ENCODE data around the gene POU2F2.

POU2F2 gene

DNA sequence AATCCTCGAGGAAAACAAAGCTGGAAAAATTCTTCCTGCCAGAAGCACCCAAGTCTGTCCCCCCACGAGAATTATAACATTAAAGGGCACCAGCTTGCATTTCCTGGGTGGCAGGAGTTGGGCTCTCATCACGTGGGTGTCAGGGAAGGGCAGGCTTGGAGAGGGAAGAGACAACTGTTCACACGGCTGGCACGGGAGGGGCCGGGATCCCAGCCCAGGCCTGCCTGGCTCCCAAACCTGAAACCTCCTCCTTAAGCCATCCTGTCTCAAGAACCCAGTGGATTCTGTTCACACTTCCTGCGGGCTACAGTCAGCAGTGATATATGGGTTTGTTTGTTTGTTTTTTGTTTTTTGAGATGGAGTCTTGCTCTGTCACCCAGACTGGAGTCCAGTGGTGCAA lies 74.4 kb downstream of the POU2F2 start:
- no peaks in the 10 kb centered on the region for H3K4me1 ChIP-seq (ENCODE audit: control insufficient read depth in 1 of 2, insufficient read depth in 1 of 2, low read depth in 1 of 2, low read length in 1 of 2)
- no peaks in the 10 kb centered on the region for H3K9me3 ChIP-seq
- H3K36me3 ChIP-seq, result peaks cover 11% of the 10 kb centered on the region
- no peak overlapping the region for H3K4me3 ChIP-seq (ENCODE audit: low read depth in 1 of 2, low read length in 1 of 2)
- no peak overlapping the region for H3K27ac ChIP-seq
- H3K27me3 ChIP-seq, result no peaks in the 10 kb centered on the region
- TF ChIP-seq, protein P1, sequence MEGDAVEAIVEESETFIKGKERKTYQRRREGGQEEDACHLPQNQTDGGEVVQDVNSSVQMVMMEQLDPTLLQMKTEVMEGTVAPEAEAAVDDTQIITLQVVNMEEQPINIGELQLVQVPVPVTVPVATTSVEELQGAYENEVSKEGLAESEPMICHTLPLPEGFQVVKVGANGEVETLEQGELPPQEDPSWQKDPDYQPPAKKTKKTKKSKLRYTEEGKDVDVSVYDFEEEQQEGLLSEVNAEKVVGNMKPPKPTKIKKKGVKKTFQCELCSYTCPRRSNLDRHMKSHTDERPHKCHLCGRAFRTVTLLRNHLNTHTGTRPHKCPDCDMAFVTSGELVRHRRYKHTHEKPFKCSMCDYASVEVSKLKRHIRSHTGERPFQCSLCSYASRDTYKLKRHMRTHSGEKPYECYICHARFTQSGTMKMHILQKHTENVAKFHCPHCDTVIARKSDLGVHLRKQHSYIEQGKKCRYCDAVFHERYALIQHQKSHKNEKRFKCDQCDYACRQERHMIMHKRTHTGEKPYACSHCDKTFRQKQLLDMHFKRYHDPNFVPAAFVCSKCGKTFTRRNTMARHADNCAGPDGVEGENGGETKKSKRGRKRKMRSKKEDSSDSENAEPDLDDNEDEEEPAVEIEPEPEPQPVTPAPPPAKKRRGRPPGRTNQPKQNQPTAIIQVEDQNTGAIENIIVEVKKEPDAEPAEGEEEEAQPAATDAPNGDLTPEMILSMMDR (IDR thresholded peaks at IDR 0.05), result no peak

DNA sequence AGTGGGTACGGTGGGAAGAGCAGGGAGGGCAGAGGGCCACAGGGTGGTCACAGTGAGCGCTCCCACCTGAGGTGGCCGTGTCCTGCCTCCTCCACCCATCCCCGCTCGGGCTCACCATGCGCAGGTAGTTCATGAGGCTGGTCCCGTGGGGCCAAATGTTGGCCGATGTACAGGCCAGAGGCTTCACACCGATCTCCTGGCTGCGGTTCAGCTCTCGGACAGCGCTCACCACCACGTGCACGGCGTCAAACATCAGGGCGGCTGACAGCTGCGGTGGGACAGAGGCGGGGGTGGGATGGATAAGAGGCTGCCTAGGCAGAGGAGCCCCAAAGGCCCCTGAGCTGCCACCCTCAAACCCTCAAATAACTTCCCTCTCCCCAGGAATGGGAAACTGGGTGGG lies 78.0 kb downstream of the POU2F2 start:
- no peaks in the 10 kb centered on the region for H3K4me1 ChIP-seq (ENCODE audit: control insufficient read depth in 1 of 2, insufficient read depth in 1 of 2, low read depth in 1 of 2, low read length in 1 of 2)
- H3K9me3 ChIP-seq, result no peaks in the 10 kb centered on the region
- no peak overlapping the region for H3K27ac ChIP-seq
- H3K4me3 ChIP-seq (ENCODE audit: low read depth in 1 of 2, low read length in 1 of 2), result no peak overlapping the region
- H3K27me3 ChIP-seq, result no peaks in the 10 kb centered on the region
- H3K36me3 ChIP-seq, result peaks cover 10% of the 10 kb centered on the region
- TF ChIP-seq, protein P1 (IDR thresholded peaks at IDR 0.05), result no peak

DNA sequence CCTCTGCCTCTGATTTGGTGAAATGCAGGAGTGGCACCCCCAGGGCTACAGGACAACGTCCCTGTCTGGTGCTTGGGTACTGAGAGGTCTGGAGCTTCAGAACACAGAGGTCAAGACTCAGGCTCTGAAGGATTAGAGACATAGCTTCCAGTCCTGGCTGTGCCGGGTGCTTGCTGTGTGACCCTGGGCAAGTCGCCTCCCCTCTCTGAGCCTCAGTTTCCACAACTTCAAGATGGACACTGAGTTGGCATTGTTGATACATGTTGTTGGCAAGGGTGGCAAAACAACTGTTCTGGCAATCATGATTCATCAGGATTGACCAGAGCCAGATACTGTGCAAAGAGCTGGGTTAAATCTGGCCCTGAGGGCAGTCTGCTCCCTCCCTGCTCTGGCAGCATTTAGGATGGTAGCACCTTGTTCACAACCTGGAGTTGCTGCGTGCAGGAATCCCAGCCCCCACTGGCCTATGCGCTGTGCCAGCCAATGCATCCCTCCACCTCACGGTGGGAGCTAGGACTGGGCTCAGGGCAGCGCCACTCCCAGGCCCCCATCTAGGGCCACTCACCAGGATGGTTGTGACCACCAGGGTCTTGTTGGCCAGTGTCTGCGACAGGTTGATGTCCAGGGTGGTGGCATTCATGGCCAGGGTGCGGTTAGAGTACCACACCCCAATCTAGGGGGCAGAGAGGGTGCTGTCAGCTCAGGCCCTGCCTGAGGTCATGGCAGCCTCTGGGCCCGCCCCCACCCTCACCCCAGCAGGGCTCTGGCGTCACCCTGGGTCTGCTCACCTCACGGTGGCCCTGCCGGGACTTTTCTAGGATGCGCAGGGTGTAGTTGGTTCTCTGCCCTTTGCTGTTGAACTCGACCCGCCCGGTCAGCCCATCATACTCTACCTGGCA lies 79.0 kb downstream of the POU2F2 start:
- Histone ChIP-seq H3K4me3 (ENCODE audit: low read depth in 1 of 2, low read length in 1 of 2) (no peak overlapping the region), H3K4me1 (ENCODE audit: control insufficient read depth in 1 of 2, insufficient read depth in 1 of 2, low read depth in 1 of 2, low read length in 1 of 2) (no peaks in the 10 kb centered on the region), H3K9me3 (no peaks in the 10 kb centered on the region), H3K27me3 (no peaks in the 10 kb centered on the region), H3K36me3 (peaks cover 6% of the 10 kb centered on the region), H3K27ac (no peak overlapping the region)
- TF ChIP-seq, protein P1 (IDR thresholded peaks at IDR 0.05), result no peak

- Histone ChIP-seq H3K27me3 (no peaks in the 10 kb centered on the region), H3K9me3 (no peaks in the 10 kb centered on the region), H3K27ac (no peak overlapping the region), H3K4me3 (ENCODE audit: low read depth in 1 of 2, low read length in 1 of 2) (no peak overlapping the region), H3K4me1 (ENCODE audit: control insufficient read depth in 1 of 2, insufficient read depth in 1 of 2, low read depth in 1 of 2, low read length in 1 of 2) (no peaks in the 10 kb centered on the region), H3K36me3 (peaks cover 6% of the 10 kb centered on the region)
- TF ChIP-seq, protein P1 (IDR thresholded peaks at IDR 0.05), result no peak
Observed at GRCh38 chr19:42052241-42052863, 79.9 kb downstream of the POU2F2 start.

DNA sequence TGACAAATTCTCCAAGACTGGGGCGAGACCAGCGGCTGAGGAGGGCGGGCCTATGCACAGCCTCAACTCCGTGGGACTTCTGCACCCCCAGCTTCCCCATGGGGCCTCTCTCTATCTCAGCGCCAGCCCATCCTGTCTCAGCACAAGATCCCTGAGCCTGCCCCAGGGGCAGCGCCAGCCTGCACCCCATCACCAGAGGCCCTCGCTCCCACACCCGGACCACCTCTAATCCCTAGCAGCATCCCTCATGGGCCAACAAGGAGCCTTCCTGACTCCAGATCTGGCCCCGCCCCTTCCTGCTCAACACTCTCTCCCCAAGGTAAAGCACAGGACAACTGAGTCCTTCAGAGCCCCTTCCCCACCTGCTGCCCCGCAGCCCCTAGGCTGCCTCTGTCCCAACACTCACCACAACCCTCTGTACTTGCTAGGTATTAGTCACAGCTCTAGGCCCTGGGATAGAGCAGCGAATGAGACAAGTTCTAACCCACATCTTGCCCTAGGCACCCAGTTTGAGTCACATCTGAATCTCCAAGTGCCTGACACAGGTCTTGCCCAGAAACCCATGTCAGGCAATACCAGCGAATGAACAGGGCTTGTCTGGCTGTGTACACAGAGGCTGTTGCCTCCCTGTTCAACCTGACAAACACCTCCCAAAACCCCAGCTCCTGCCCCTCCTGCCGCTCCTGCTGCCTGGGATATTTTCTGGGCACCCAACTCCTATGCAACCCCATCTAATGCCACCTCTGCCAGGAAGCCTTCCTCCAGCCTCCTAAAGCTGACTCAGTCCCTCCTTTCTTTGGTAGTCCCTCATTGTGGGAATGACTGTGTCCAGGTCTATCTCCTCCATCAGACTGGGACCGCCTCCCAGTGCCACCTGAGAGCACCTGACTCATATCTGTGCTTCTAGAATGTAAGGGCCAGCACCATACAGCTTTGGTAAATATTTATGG lies 80.8 kb downstream of the POU2F2 start:
- no peaks in the 10 kb centered on the region for H3K4me1 ChIP-seq (ENCODE audit: control insufficient read depth in 1 of 2, insufficient read depth in 1 of 2, low read depth in 1 of 2, low read length in 1 of 2)
- H3K27ac ChIP-seq, result no peak overlapping the region
- H3K9me3 ChIP-seq, result no peaks in the 10 kb centered on the region
- H3K36me3 ChIP-seq, result peaks cover 6% of the 10 kb centered on the region
- no peaks in the 10 kb centered on the region for H3K27me3 ChIP-seq
- no peak overlapping the region for H3K4me3 ChIP-seq (ENCODE audit: low read depth in 1 of 2, low read length in 1 of 2)
- TF ChIP-seq, protein P1 (IDR thresholded peaks at IDR 0.05), result no peak

All from neutrophil (primary cell).